Naive thymus-derived CD8-positive, alpha-beta T cell (primary cell): ENCODE measurements around the gene ACTL10. TPM values are rescaled to one million over a fixed set of nuclear protein-coding genes. Genes with fewer than 3 reads are reported as not detected.

Experiments
- ATAC-seq, 2 donors: fragments of 150-1000 bp; cut with Tn5 transposase in 1 of 2; sonication (Bioruptor Pico), chemical (Tn5 transposase) in 1 of 2; 1 replicate in 1 of 2; 2 replicates in 1 of 2; pipeline ENCODE4 v1.10.0; 2021; ENCODE audit warnings: mild to moderate bottlenecking in 2 of 2, moderate library complexity in 2 of 2
- POLR2A ChIA-PET: fragments of 350-600 bp; sonication (Branson Sonifier 250); formaldehyde crosslinking; loops from one replicate; lab custom pipeline; 2021; ENCODE audit warnings: antibody characterized with exemption; lab: Charles Lee
- DNase-seq, 10 donors: peaks; one replicate each; pipeline versions ENCODE4 v3.0.0 to v3.0.0-alpha.2; 2020 to 2022
- H3K27ac Mint-ChIP-seq, 10 donors: one replicate each; pipeline ENCODE4 v1.8.0; 2020 to 2022; ENCODE audit warnings: mild to moderate bottlenecking in 10 of 10, mixed read lengths in 10 of 10, moderate library complexity in 4 of 10, inconsistent platforms in 1 of 10
- H3K27me3 Mint-ChIP-seq, 5 donors: one replicate each; pipeline ENCODE4 v1.8.0; 2021 to 2022; ENCODE audit warnings: mixed read lengths in 5 of 5
- H3K36me3 Mint-ChIP-seq, 3 donors: one replicate each; pipeline ENCODE4 v1.8.0; 2020 to 2022; ENCODE audit warnings: mixed read lengths in 3 of 3, mild to moderate bottlenecking in 2 of 3, inconsistent platforms in 1 of 3
- H3K4me1 Mint-ChIP-seq, 4 donors: one replicate each; pipeline ENCODE4 v1.8.0; 2021 to 2022; ENCODE audit warnings: mixed read lengths in 4 of 4
- H3K4me3 Mint-ChIP-seq, 10 donors: one replicate each; pipeline ENCODE4 v1.8.0; 2020 to 2022; ENCODE audit warnings: mild to moderate bottlenecking in 10 of 10, mixed read lengths in 10 of 10, moderate library complexity in 6 of 10, inconsistent platforms in 1 of 10
- H3K9me3 Mint-ChIP-seq, 9 donors: one replicate each; pipeline ENCODE4 v1.8.0; 2020 to 2022; ENCODE audit warnings: mixed read lengths in 9 of 9, mild to moderate bottlenecking in 3 of 9, inconsistent platforms in 1 of 9, moderate library complexity in 1 of 9
- polyA plus RNA-seq, 3 donors: library from polyadenylated mRNA; unstranded; fragments of 300-500 nt; fragmentation: Illumina TruSeq; gene quantifications; one replicate each; pipeline ENCODE4 v1.2.3, GENCODE V29; 2021
- total RNA-seq, 8 experiments: library from RNA in 2 of 8; stranded (reverse) in 2 of 8; gene quantifications; one replicate each; pipeline ENCODE4 v1.2.3 and lab custom pipeline; 2021 to 2026

Gene ACTL10
- total and polyA plus RNA-seq, 5 experiments from 2014 or later, result 1.8 to 4.5 (median 3.2) TPM

DNA sequence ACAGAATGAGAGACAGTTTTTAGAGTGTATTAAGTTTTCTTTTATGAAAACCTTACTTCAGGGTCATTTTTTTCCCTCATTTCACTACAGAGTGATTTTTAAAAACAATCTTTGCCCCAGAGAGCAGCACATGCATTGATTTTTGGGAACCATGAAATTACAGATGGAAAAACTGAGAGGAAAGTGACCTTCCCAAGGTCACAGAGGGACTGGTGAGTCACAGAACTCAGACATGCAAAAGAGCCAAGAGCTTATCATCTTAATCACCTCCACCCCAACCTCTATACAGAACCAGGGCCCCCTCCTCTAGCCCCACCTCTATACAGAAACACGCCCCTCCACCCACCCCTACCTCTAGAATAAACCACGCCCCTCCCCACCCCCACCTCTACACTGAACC lies 42.7 kb downstream of the ACTL10 start:
- DNase-seq, result no peak
- no peak for ATAC-seq
- Mint-ChIP-seq H3K27ac (peak overlapping the region in 2 of 10 donors; percentile 64 to 80), H3K9me3 (no peaks in the 10 kb centered on the region), H3K4me1 (peaks cover 0 to 22% (median 8%) of the 10 kb centered on the region in 4 donors), H3K36me3 (peaks cover 13 to 70% (median 23%) of the 10 kb centered on the region in 3 donors), H3K27me3 (no peaks in the 10 kb centered on the region), H3K4me3 (no peak overlapping the region)
- POLR2A ChIA-PET, result interaction anchor here (0.6 kb wide), 1 partner anchor 46 kb away, joined by 3 read pairs; no protein-coding TSS in a partner anchor

DNA sequence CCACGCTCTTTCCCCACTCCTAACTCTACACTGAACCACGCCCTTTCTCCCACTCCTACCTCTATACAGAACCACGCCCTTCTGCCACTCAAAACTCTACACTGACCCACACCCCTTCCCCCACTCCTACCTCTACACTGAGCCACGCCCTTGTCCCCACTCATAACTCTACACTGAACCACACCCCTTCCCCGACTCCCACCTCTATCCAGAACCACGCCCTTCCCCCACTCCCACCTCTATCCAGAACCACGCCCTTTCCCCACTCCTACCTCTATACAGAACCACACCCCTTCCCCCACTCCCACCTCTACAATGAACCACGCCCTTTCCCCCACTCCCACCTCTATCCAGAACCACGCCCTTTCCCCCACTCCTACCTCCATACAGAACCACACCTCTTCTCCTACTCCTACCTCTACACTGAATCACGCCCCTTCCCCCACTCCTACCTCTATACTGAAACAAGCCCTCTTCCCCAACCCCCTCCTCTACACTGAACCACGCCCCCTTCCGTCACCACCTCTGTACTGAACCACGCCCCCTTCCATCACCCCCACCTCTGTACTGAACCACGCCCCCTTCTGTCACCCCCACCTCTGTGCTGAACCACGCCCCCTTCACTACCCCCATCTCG lies 43.3 kb downstream of the ACTL10 start:
- Mint-ChIP-seq H3K36me3 (peaks cover 13 to 67% (median 23%) of the 10 kb centered on the region in 3 donors), H3K4me1 (peaks cover 0 to 22% (median 9%) of the 10 kb centered on the region in 4 donors), H3K4me3 (no peak overlapping the region), H3K27me3 (no peaks in the 10 kb centered on the region), H3K9me3 (no peaks in the 10 kb centered on the region), H3K27ac (peak overlapping the region in 1 of 10 donors; percentile 13)
- no peak for DNase-seq
- ATAC-seq, result no peak
- POLR2A ChIA-PET, result interaction anchor here (0.7 kb wide), 1 partner anchor 1584 kb away, joined by 3 read pairs; no protein-coding TSS in a partner anchor

DNA sequence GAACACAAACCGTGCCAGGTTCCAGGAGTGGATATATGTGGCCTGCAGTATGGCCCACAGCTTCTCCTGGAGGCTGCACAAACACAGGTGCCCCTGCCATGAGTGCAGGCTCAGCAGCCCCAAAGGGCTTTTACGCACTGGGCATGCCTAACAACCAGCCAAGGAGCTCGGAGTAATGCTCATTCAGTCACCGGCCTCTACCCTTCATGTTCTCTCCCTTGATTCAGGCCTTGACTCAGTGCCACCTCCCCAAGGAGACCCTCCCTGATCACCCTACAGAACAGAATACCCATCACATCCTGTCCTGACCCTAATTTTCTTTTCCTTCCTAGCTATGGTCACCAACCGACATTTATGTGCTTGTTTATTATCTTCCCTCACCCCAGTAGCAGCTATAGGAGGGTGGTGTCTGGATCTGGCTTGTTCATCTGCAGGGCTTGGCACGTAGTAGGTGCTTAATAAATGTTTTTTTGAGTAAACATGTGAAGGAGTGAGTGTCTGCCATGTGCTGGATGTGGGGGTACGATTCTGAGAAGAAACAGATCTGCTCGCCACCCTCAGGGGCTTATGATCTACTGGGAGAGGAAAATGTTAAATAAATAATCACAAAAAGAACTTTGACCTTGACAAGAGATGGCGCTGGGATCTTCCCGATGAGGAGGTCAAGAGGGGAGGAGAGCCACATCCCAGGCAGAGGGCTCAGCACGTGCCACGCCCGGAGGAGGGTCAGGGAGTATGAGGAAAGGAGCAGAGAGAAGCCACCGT lies 44.1 kb downstream of the ACTL10 start:
- no peaks in the 10 kb centered on the region for H3K9me3 Mint-ChIP-seq
- peaks cover 13 to 68% (median 21%) of the 10 kb centered on the region in 3 donors for H3K36me3 Mint-ChIP-seq
- H3K4me3 Mint-ChIP-seq, result no peak overlapping the region
- POLR2A ChIA-PET, result interaction anchor here (0.7 to 0.8 kb wide), 2 partner anchors 9 to 1585 kb away, joined by 3 read pairs; partner anchors contain the start of gene PXMP4
- H3K27ac Mint-ChIP-seq, result peak overlapping the region in 6 of 10 donors; percentile 41 to 91 (median 62)
- ATAC-seq (no peak), DNase-seq (no peak)
- peaks cover 0 to 22% (median 9%) of the 10 kb centered on the region in 4 donors for H3K4me1 Mint-ChIP-seq
- no peaks in the 10 kb centered on the region for H3K27me3 Mint-ChIP-seq

DNA sequence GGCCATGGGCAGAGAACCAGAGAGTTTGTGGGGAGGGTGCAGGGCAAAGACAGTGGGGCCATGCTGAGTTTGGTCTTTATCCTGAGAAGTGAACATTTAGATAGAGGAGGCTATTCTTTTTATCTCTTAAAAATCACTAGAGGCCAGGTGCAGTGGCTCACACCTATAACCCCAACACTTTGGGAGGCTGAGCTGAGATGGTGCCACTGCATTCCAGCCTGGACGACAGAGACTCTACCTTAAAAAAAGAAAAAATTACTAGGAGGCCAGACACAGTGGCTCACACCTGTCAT lies 44.6 kb downstream of the ACTL10 start:
- no peak overlapping the region for H3K4me3 Mint-ChIP-seq
- peaks cover 13 to 72% (median 21%) of the 10 kb centered on the region in 3 donors for H3K36me3 Mint-ChIP-seq
- peak overlapping the region in 3 of 10 donors; percentile 15 to 91 (median 48) for H3K27ac Mint-ChIP-seq
- POLR2A ChIA-PET, result interaction anchor here (0.8 kb wide), 1 partner anchor 9 kb away, joined by 3 read pairs; the partner anchor contains the start of gene PXMP4
- H3K9me3 Mint-ChIP-seq, result no peaks in the 10 kb centered on the region
- ATAC-seq, result no peak
- H3K4me1 Mint-ChIP-seq, result peaks cover 3 to 22% (median 13%) of the 10 kb centered on the region in 4 donors
- no peaks in the 10 kb centered on the region for H3K27me3 Mint-ChIP-seq
- no peak for DNase-seq

DNA sequence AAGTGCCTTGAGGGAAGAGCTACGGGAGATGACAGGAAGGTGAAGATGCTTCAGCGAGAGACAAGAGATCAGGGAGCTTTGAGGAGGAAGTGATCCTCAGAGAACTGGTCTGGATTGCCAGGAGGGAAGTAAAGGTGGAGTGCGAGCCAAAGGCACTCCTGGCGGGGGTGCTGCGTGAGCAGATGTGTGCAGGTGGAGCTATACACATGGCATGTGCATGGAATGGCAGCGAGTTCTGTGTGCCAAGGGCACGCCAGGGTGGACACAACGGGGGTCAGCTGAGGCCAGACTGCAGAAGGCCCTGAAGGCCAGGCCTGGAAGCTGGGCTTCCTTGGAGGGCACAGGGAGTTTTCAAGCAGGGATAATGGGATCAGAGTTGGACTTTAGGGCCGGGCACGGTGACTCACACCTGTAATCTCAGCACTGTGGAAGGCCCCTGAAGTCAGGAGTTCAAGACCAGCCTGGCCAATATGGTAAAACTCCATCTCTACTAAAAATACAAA lies 47.2 kb downstream of the ACTL10 start:
- H3K36me3 Mint-ChIP-seq, result peaks cover 13 to 65% (median 15%) of the 10 kb centered on the region in 3 donors
- POLR2A ChIA-PET, result no interaction called here
- ATAC-seq (no peak), DNase-seq (no peak)
- peaks cover 14 to 30% (median 21%) of the 10 kb centered on the region in 4 donors for H3K4me1 Mint-ChIP-seq
- H3K4me3 Mint-ChIP-seq, result peak overlapping the region in 1 of 10 donors; percentile 64
- H3K9me3 Mint-ChIP-seq, result no peaks in the 10 kb centered on the region
- no peaks in the 10 kb centered on the region for H3K27me3 Mint-ChIP-seq
- H3K27ac Mint-ChIP-seq, result peak overlapping the region in 1 of 10 donors; percentile 42

- peaks cover 0 to 9% (median 0%) of the 10 kb centered on the region in 9 donors for H3K9me3 Mint-ChIP-seq
Observed at GRCh38 chr20:33716498-33716897, 49.8 kb downstream of the ACTL10 start.

More at GRCh38 chr20:33716498-33716897, 49.8 kb downstream of the ACTL10 start:
- POLR2A ChIA-PET, result interaction anchor here (0.5 to 0.6 kb wide), 2 partner anchors 26 to 943 kb away, joined by 7 to 9 read pairs; no protein-coding TSS in a partner anchor
- Mint-ChIP-seq H3K36me3 (peaks cover 8 to 46% (median 9%) of the 10 kb centered on the region in 3 donors), H3K27ac (peak overlapping the region in 2 of 10 donors; percentile 43 to 59), H3K4me3 (no peak overlapping the region), H3K27me3 (no peaks in the 10 kb centered on the region), H3K4me1 (peaks cover 20 to 38% (median 27%) of the 10 kb centered on the region in 4 donors)
- no peak for ATAC-seq
- DNase-seq, result no peak

Other genes starting within 250 kb of the ACTL10 start
- gene SNTA1, start 223.2 kb upstream of the ACTL10 start, total RNA-seq, result 1 to 10 TPM; 3.6 to 4.3 TPM
- gene SNTA1, start 223.2 kb upstream of the ACTL10 start, polyA plus RNA-seq, result 1 to 10 TPM; 6.1 to 9.1 (median 6.4) TPM
- 10 to 100 TPM; 33.5 to 33.8 TPM for gene CBFA2T2, start 176.8 kb upstream of the ACTL10 start, total RNA-seq
- 10 to 100 TPM; 11.9 to 17.9 (median 14.8) TPM for gene CBFA2T2, start 176.8 kb upstream of the ACTL10 start, polyA plus RNA-seq
- under 1 TPM; 0.38 to 0.47 TPM for gene C20orf144, start 4.6 kb upstream of the ACTL10 start, total RNA-seq
- not detected for gene C20orf144, start 4.6 kb upstream of the ACTL10 start, polyA plus RNA-seq
- gene NECAB3, start 7.5 kb downstream of the ACTL10 start, total RNA-seq, result 10 to 100 TPM; 10.8 to 12.8 TPM
- gene NECAB3, start 7.5 kb downstream of the ACTL10 start, polyA plus RNA-seq, result 1 to 10 TPM; 1.1 to 1.8 (median 1.4) TPM
- 1 to 10 TPM; 1.3 to 1.4 TPM for gene E2F1, start 19.4 kb downstream of the ACTL10 start, total RNA-seq
- under 1 TPM; 0.19 to 0.49 (median 0.34) TPM for gene E2F1, start 19.4 kb downstream of the ACTL10 start, polyA plus RNA-seq
- 10 to 100 TPM; 10.7 to 12.1 TPM for gene PXMP4, start 53.4 kb downstream of the ACTL10 start, total RNA-seq
- 10 to 100 TPM in 2 of 3 donors, 1 to 10 TPM in 1; 8.9 to 16.1 (median 16.0) TPM for gene PXMP4, start 53.4 kb downstream of the ACTL10 start, polyA plus RNA-seq
- 1 to 10 TPM; 5.2 to 6.8 TPM for gene ZNF341, start 65.1 kb downstream of the ACTL10 start, total RNA-seq
- gene ZNF341, start 65.1 kb downstream of the ACTL10 start, polyA plus RNA-seq, result 1 to 10 TPM in 2 of 3 donors, under 1 TPM in 1; 0.75 to 3.8 (median 1.0) TPM
- gene CHMP4B, start 144.4 kb downstream of the ACTL10 start, total RNA-seq, result 10 to 100 TPM; 57.5 to 59.5 TPM
- 1 to 10 TPM; 4.0 to 5.0 (median 4.8) TPM for gene CHMP4B, start 144.4 kb downstream of the ACTL10 start, polyA plus RNA-seq